ENCODE data around the gene EYA3. TPM values are rescaled to one million over a fixed set of nuclear protein-coding genes. Genes with fewer than 3 reads are reported as not detected.
A peak's percentile ranks its signal among the peaks of the same experiment; 100 is the strongest.

EYA3 gene
- total RNA-seq, 2 experiments from 2014 or later = 5.7 to 6.4 TPM

GRCh38 chr1:27957655-27958054 is 130.8 kb downstream of the EYA3 start:
- Mint-ChIP-seq H3K4me3 (no peak overlapping the region), H3K4me1 (ENCODE audit: low read depth) (peaks cover 16% of the 10 kb centered on the region), H3K9me3 (no peaks in the 10 kb centered on the region), H3K27me3 (no peaks in the 10 kb centered on the region), H3K36me3 (ENCODE audit: low read depth) (peaks cover 1% of the 10 kb centered on the region), H3K27ac (no peak overlapping the region)
- ATAC-seq (ENCODE audit: poor library complexity) (no peak), DNase-seq (no peak)
- Histone ChIP-seq H3K9me3 (ENCODE audit: control insufficient read depth in 1 of 2, insufficient read depth in 1 of 2, low read length in 2 of 2) (no peaks in the 10 kb centered on the region), H3K36me3 (ENCODE audit: insufficient read depth, low read length) (no peaks in the 10 kb centered on the region), H3K4me3 (ENCODE audit: low read length) (no peak overlapping the region), H3K27me3 (ENCODE audit: control insufficient read depth in 1 of 2, insufficient read depth in 2 of 2, low read length in 2 of 2) (no peaks in the 10 kb centered on the region), H3K4me1 (ENCODE audit: insufficient read depth, low read length) (peaks cover 36% of the 10 kb centered on the region), H3K27ac (ENCODE audit: low read depth in 1 of 2, low read length in 2 of 2) (no peak overlapping the region)
- ChIA-PET CTCF (no interaction called here), POLR2A (interaction anchor here (1.1 kb wide), 1 partner anchor 14 kb away, joined by 3 read pairs; no protein-coding TSS in a partner anchor)
- TF ChIP-seq, protein P1, sequence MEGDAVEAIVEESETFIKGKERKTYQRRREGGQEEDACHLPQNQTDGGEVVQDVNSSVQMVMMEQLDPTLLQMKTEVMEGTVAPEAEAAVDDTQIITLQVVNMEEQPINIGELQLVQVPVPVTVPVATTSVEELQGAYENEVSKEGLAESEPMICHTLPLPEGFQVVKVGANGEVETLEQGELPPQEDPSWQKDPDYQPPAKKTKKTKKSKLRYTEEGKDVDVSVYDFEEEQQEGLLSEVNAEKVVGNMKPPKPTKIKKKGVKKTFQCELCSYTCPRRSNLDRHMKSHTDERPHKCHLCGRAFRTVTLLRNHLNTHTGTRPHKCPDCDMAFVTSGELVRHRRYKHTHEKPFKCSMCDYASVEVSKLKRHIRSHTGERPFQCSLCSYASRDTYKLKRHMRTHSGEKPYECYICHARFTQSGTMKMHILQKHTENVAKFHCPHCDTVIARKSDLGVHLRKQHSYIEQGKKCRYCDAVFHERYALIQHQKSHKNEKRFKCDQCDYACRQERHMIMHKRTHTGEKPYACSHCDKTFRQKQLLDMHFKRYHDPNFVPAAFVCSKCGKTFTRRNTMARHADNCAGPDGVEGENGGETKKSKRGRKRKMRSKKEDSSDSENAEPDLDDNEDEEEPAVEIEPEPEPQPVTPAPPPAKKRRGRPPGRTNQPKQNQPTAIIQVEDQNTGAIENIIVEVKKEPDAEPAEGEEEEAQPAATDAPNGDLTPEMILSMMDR (IDR thresholded peaks at IDR 0.05) = no peak
- intact Hi-C loops (cut with DNase I, micrococcal nuclease) = no loop called here

GRCh38 chr1:27956761-27957160 is 131.6 kb downstream of the EYA3 start:
- Mint-ChIP-seq H3K9me3 (no peaks in the 10 kb centered on the region), H3K4me1 (ENCODE audit: low read depth) (peaks cover 13% of the 10 kb centered on the region), H3K27me3 (no peaks in the 10 kb centered on the region), H3K4me3 (peak overlapping the region; percentile 72), H3K27ac (peak overlapping the region; percentile 26), H3K36me3 (ENCODE audit: low read depth) (no peaks in the 10 kb centered on the region)
- Histone ChIP-seq H3K27me3 (ENCODE audit: control insufficient read depth in 1 of 2, insufficient read depth in 2 of 2, low read length in 2 of 2) (no peaks in the 10 kb centered on the region), H3K27ac (ENCODE audit: low read depth in 1 of 2, low read length in 2 of 2) (no peak overlapping the region), H3K4me3 (ENCODE audit: low read length) (no peak overlapping the region), H3K4me1 (ENCODE audit: insufficient read depth, low read length) (peaks cover 32% of the 10 kb centered on the region), H3K9me3 (ENCODE audit: control insufficient read depth in 1 of 2, insufficient read depth in 1 of 2, low read length in 2 of 2) (no peaks in the 10 kb centered on the region), H3K36me3 (ENCODE audit: insufficient read depth, low read length) (no peaks in the 10 kb centered on the region)
- TF ChIP-seq, protein P1 (IDR thresholded peaks at IDR 0.05) = no peak
- intact Hi-C loops (cut with DNase I, micrococcal nuclease) = no loop called here
- POLR2A ChIA-PET = interaction anchor here (0.6 kb wide), 1 partner anchor 10 kb away, joined by 3 read pairs; no protein-coding TSS in a partner anchor
- DNase-seq (no peak), ATAC-seq (ENCODE audit: poor library complexity) (no peak)
- CTCF ChIA-PET = no interaction called here

GRCh38 chr1:27955076-27955475 is 133.3 kb downstream of the EYA3 start:
- H3K27ac Mint-ChIP-seq = no peak overlapping the region
- no peaks in the 10 kb centered on the region for H3K36me3 ChIP-seq (ENCODE audit: insufficient read depth, low read length)
- intact Hi-C loops (cut with DNase I, micrococcal nuclease) = no loop called here
- H3K27me3 Mint-ChIP-seq = no peaks in the 10 kb centered on the region
- H3K27me3 ChIP-seq (ENCODE audit: control insufficient read depth in 1 of 2, insufficient read depth in 2 of 2, low read length in 2 of 2) = no peaks in the 10 kb centered on the region
- ChIA-PET CTCF (interaction anchor here (1.6 kb wide), 1 partner anchor 10 kb away, joined by 3 read pairs; no protein-coding TSS in a partner anchor), POLR2A (no interaction called here)
- H3K9me3 ChIP-seq (ENCODE audit: control insufficient read depth in 1 of 2, insufficient read depth in 1 of 2, low read length in 2 of 2) = no peaks in the 10 kb centered on the region
- H3K27ac ChIP-seq (ENCODE audit: low read depth in 1 of 2, low read length in 2 of 2) = no peak overlapping the region
- no peak overlapping the region for H3K4me3 ChIP-seq (ENCODE audit: low read length)
- H3K4me1 ChIP-seq (ENCODE audit: insufficient read depth, low read length) = peaks cover 15% of the 10 kb centered on the region
- no peak for DNase-seq
- H3K9me3 Mint-ChIP-seq = no peaks in the 10 kb centered on the region
- H3K36me3 Mint-ChIP-seq (ENCODE audit: low read depth) = no peaks in the 10 kb centered on the region
- H3K4me3 Mint-ChIP-seq = peak overlapping the region; percentile 21
- H3K4me1 Mint-ChIP-seq (ENCODE audit: low read depth) = no peaks in the 10 kb centered on the region
- ATAC-seq (ENCODE audit: poor library complexity) = no peak
- TF ChIP-seq, protein P1 (IDR thresholded peaks at IDR 0.05) = no peak

All from CD4-positive, alpha-beta T cell (primary cell).